ENCODE measurements around the gene CENPN. TPM values are rescaled to one million over a fixed set of nuclear protein-coding genes. Genes with fewer than 3 reads are reported as not detected.

Gene CENPN
- polyA plus RNA-seq, 1 donor (not counting 4 experiments of a cell fraction or from before 2014, with no cell fraction given), result 29.2 TPM

- FAIRE-seq (no peak), DNase-seq (ENCODE audit: low read depth, low spot score) (no peak)
- no peaks in the 10 kb centered on the region for H4K20me1 ChIP-seq (ENCODE audit: control insufficient read depth, extremely low read depth, insufficient read depth, low read length)
- H3K4me2 ChIP-seq (ENCODE audit: control insufficient read depth, extremely low read depth, insufficient read depth, low read depth, low read length), result peak overlapping the region; percentile 88
- H2AFZ ChIP-seq (ENCODE audit: control insufficient read depth, low read length), result no peak overlapping the region
- no peaks in the 10 kb centered on the region for H3K27me3 ChIP-seq (ENCODE audit: control insufficient read depth, extremely low read depth, insufficient read depth, low read length)
- peaks cover 2 to 6% of the 10 kb centered on the region in 2 experiments for H3K36me3 ChIP-seq (ENCODE audit: control insufficient read depth in 2 of 2, extremely low read depth in 1 of 2, insufficient read depth in 2 of 2, low read length in 2 of 2)
- H3K27ac ChIP-seq (ENCODE audit: control insufficient read depth, insufficient read depth, low read length), result peak overlapping the region; percentile 99
- peak overlapping the region; percentile 98 for H3K9ac ChIP-seq (ENCODE audit: control insufficient read depth, extremely low read depth, insufficient read depth, low read length)
- no peak for TF ChIP-seq EZH2 (IDR thresholded peaks at IDR 0.05; ENCODE audit: low read length)
- no peak for TF ChIP-seq CTCF (optimal IDR thresholded peaks at IDR 0.05 in 1 of 3, IDR thresholded peaks at IDR 0.05 in 1 of 3, conservative IDR thresholded peaks at IDR 0.05 in 1 of 3; ENCODE audit: extremely low read depth in 1 of 3, insufficient read depth in 2 of 3, low read length in 3 of 3)
- no peaks in the 10 kb centered on the region for H3K9me3 ChIP-seq (ENCODE audit: control insufficient read depth, low read depth, low read length)
- H3K4me3 ChIP-seq (ENCODE audit: control insufficient read depth in 2 of 3, extremely low read depth in 1 of 3, insufficient read depth in 2 of 3, low read depth in 1 of 3, low read length in 3 of 3), result peak overlapping the region in 2 of 3 experiments; percentile 79 to 85
- dilution Hi-C loops (cut with MboI; ENCODE audit: extremely low pct_ligation_motif_present, low sequenced_read_pairs), result no loop called here
- H3K9me1 ChIP-seq (ENCODE audit: control insufficient read depth, extremely low read depth, insufficient read depth, low read length), result peaks cover 3% of the 10 kb centered on the region
- H3K4me1 ChIP-seq (ENCODE audit: control insufficient read depth, extremely low read depth, insufficient read depth, low read length), result peaks cover 18% of the 10 kb centered on the region
- H3K79me2 ChIP-seq (ENCODE audit: control insufficient read depth, insufficient read depth, low read length), result peaks cover 63% of the 10 kb centered on the region
These were observed 1.4 kb downstream of the CENPN start for GRCh38 chr16:81008505-81008789.

GRCh38 chr16:81012974-81013373 lies 6.0 kb downstream of the CENPN start:
- Histone ChIP-seq H3K4me1 (ENCODE audit: control insufficient read depth, extremely low read depth, insufficient read depth, low read length) (no peaks in the 10 kb centered on the region), H3K4me3 (ENCODE audit: control insufficient read depth in 2 of 3, extremely low read depth in 1 of 3, insufficient read depth in 2 of 3, low read depth in 1 of 3, low read length in 3 of 3) (no peak overlapping the region), H3K9ac (ENCODE audit: control insufficient read depth, extremely low read depth, insufficient read depth, low read length) (no peak overlapping the region), H3K9me1 (ENCODE audit: control insufficient read depth, extremely low read depth, insufficient read depth, low read length) (no peaks in the 10 kb centered on the region), H3K4me2 (ENCODE audit: control insufficient read depth, extremely low read depth, insufficient read depth, low read depth, low read length) (no peak overlapping the region), H2AFZ (ENCODE audit: control insufficient read depth, low read length) (no peak overlapping the region), H3K36me3 (ENCODE audit: control insufficient read depth in 2 of 2, extremely low read depth in 1 of 2, insufficient read depth in 2 of 2, low read length in 2 of 2) (peaks cover 5 to 23% of the 10 kb centered on the region in 2 experiments), H3K9me3 (ENCODE audit: control insufficient read depth, low read depth, low read length) (no peaks in the 10 kb centered on the region), H3K27ac (ENCODE audit: control insufficient read depth, insufficient read depth, low read length) (no peak overlapping the region), H3K27me3 (ENCODE audit: control insufficient read depth, extremely low read depth, insufficient read depth, low read length) (no peaks in the 10 kb centered on the region), H3K79me2 (ENCODE audit: control insufficient read depth, insufficient read depth, low read length) (peaks cover 31% of the 10 kb centered on the region), H4K20me1 (ENCODE audit: control insufficient read depth, extremely low read depth, insufficient read depth, low read length) (no peaks in the 10 kb centered on the region)
- dilution Hi-C loops (cut with MboI; ENCODE audit: extremely low pct_ligation_motif_present, low sequenced_read_pairs), result no loop called here
- DNase-seq (ENCODE audit: low read depth, low spot score) (no peak), FAIRE-seq (no peak)
- no peak for TF ChIP-seq CTCF (optimal IDR thresholded peaks at IDR 0.05 in 1 of 3, IDR thresholded peaks at IDR 0.05 in 1 of 3, conservative IDR thresholded peaks at IDR 0.05 in 1 of 3; ENCODE audit: extremely low read depth in 1 of 3, insufficient read depth in 2 of 3, low read length in 3 of 3)
- no peak for TF ChIP-seq EZH2 (IDR thresholded peaks at IDR 0.05; ENCODE audit: low read length)

Data from keratinocyte (primary cell).